ENCODE measurements around the gene VIT.
"Not testable (repeated sequence)": the region's sequence is repeated elsewhere in the genome, so short reads cannot be mapped to it uniquely, and the experiment has no call there.

Gene VIT

GRCh38 chr2:36677996-36678605 lies 18.4 kb upstream of the VIT start:
- Histone ChIP-seq H3K36me3 (ENCODE audit: control insufficient read depth in 2 of 2, insufficient read depth in 2 of 2, low read length in 2 of 2) (no peaks in the 10 kb centered on the region), H3K4me3 (ENCODE audit: low read length in 2 of 2) (no peak overlapping the region), H3K27ac (ENCODE audit: low read depth in 2 of 2, low read length in 2 of 2) (no peak overlapping the region), H3K9ac (ENCODE audit: low read depth in 1 of 2, low read length in 2 of 2) (no peak overlapping the region), H3K4me1 (ENCODE audit: control insufficient read depth in 2 of 2, insufficient read depth in 2 of 2, low read length in 2 of 2) (peaks cover 0 to 4% of the 10 kb centered on the region in 2 donors), H3K27me3 (ENCODE audit: control insufficient read depth in 2 of 2, insufficient read depth in 2 of 2, low read length in 2 of 2) (no peaks in the 10 kb centered on the region), H3K9me3 (ENCODE audit: control insufficient read depth in 2 of 2, low read length in 2 of 2) (no peaks in the 10 kb centered on the region)

- Histone ChIP-seq H3K9me3 (ENCODE audit: control insufficient read depth in 2 of 2, low read length in 2 of 2) (no peaks in the 10 kb centered on the region), H3K36me3 (ENCODE audit: control insufficient read depth in 2 of 2, insufficient read depth in 2 of 2, low read length in 2 of 2) (no peaks in the 10 kb centered on the region), H3K9ac (ENCODE audit: low read depth in 1 of 2, low read length in 2 of 2) (no peak overlapping the region), H3K4me3 (ENCODE audit: low read length in 2 of 2) (no peak overlapping the region), H3K27ac (ENCODE audit: low read depth in 2 of 2, low read length in 2 of 2) (no peak overlapping the region), H3K4me1 (ENCODE audit: control insufficient read depth in 2 of 2, insufficient read depth in 2 of 2, low read length in 2 of 2) (peaks cover 0 to 4% of the 10 kb centered on the region in 2 donors), H3K27me3 (ENCODE audit: control insufficient read depth in 2 of 2, insufficient read depth in 2 of 2, low read length in 2 of 2) (no peaks in the 10 kb centered on the region)
Measured at GRCh38 chr2:36678856-36679255, 17.7 kb upstream of the VIT start.

- no peak overlapping the region for H3K27ac ChIP-seq (ENCODE audit: low read depth in 2 of 2, low read length in 2 of 2)
- no peaks in the 10 kb centered on the region for H3K36me3 ChIP-seq (ENCODE audit: control insufficient read depth in 2 of 2, insufficient read depth in 2 of 2, low read length in 2 of 2)
- H3K4me3 ChIP-seq (ENCODE audit: low read length in 2 of 2), result no peak overlapping the region
- no peak overlapping the region for H3K9ac ChIP-seq (ENCODE audit: low read depth in 1 of 2, low read length in 2 of 2)
- H3K4me1 ChIP-seq (ENCODE audit: control insufficient read depth in 2 of 2, insufficient read depth in 2 of 2, low read length in 2 of 2), result peaks cover 0 to 4% of the 10 kb centered on the region in 2 donors
- no peaks in the 10 kb centered on the region for H3K9me3 ChIP-seq (ENCODE audit: control insufficient read depth in 2 of 2, low read length in 2 of 2)
- H3K27me3 ChIP-seq (ENCODE audit: control insufficient read depth in 2 of 2, insufficient read depth in 2 of 2, low read length in 2 of 2), result no peaks in the 10 kb centered on the region
Measured at GRCh38 chr2:36680012-36680411, 16.5 kb upstream of the VIT start.

GRCh38 chr2:36682562-36682961 lies 13.9 kb upstream of the VIT start:
- Histone ChIP-seq H3K4me1 (ENCODE audit: control insufficient read depth in 2 of 2, insufficient read depth in 2 of 2, low read length in 2 of 2) (no peaks in the 10 kb centered on the region), H3K36me3 (ENCODE audit: control insufficient read depth in 2 of 2, insufficient read depth in 2 of 2, low read length in 2 of 2) (no peaks in the 10 kb centered on the region), H3K27me3 (ENCODE audit: control insufficient read depth in 2 of 2, insufficient read depth in 2 of 2, low read length in 2 of 2) (no peaks in the 10 kb centered on the region)

GRCh38 chr2:36683002-36683401 lies 13.5 kb upstream of the VIT start:
- Histone ChIP-seq H3K4me3 (ENCODE audit: low read length in 2 of 2) (no peak overlapping the region), H3K36me3 (ENCODE audit: control insufficient read depth in 2 of 2, insufficient read depth in 2 of 2, low read length in 2 of 2) (no peaks in the 10 kb centered on the region), H3K9ac (ENCODE audit: low read depth in 1 of 2, low read length in 2 of 2) (no peak overlapping the region), H3K9me3 (ENCODE audit: control insufficient read depth in 2 of 2, low read length in 2 of 2) (no peaks in the 10 kb centered on the region), H3K27ac (ENCODE audit: low read depth in 2 of 2, low read length in 2 of 2) (no peak overlapping the region), H3K27me3 (ENCODE audit: control insufficient read depth in 2 of 2, insufficient read depth in 2 of 2, low read length in 2 of 2) (no peaks in the 10 kb centered on the region), H3K4me1 (ENCODE audit: control insufficient read depth in 2 of 2, insufficient read depth in 2 of 2, low read length in 2 of 2) (no peaks in the 10 kb centered on the region)

More at GRCh38 chr2:36682562-36682961, 13.9 kb upstream of the VIT start:
- no peak overlapping the region for H3K4me3 ChIP-seq (ENCODE audit: low read length in 2 of 2)
- H3K9me3 ChIP-seq (ENCODE audit: control insufficient read depth in 2 of 2, low read length in 2 of 2), result no peaks in the 10 kb centered on the region
- H3K27ac ChIP-seq (ENCODE audit: low read depth in 2 of 2, low read length in 2 of 2), result no peak overlapping the region
- no peak overlapping the region for H3K9ac ChIP-seq (ENCODE audit: low read depth in 1 of 2, low read length in 2 of 2)

GRCh38 chr2:36688291-36688690 lies 8.2 kb upstream of the VIT start:
- H3K27ac ChIP-seq (ENCODE audit: low read depth in 2 of 2, low read length in 2 of 2); H3K9me3 ChIP-seq (ENCODE audit: control insufficient read depth in 2 of 2, low read length in 2 of 2); H3K27me3 ChIP-seq (ENCODE audit: control insufficient read depth in 2 of 2, insufficient read depth in 2 of 2, low read length in 2 of 2); H3K4me3 ChIP-seq (ENCODE audit: low read length in 2 of 2); H3K4me1 ChIP-seq (ENCODE audit: control insufficient read depth in 2 of 2, insufficient read depth in 2 of 2, low read length in 2 of 2); H3K9ac ChIP-seq (ENCODE audit: low read depth in 1 of 2, low read length in 2 of 2); H3K36me3 ChIP-seq (ENCODE audit: control insufficient read depth in 2 of 2, insufficient read depth in 2 of 2, low read length in 2 of 2): not testable (repeated sequence)

- H3K9me3 ChIP-seq (ENCODE audit: control insufficient read depth in 2 of 2, low read length in 2 of 2); H3K4me3 ChIP-seq (ENCODE audit: low read length in 2 of 2); H3K4me1 ChIP-seq (ENCODE audit: control insufficient read depth in 2 of 2, insufficient read depth in 2 of 2, low read length in 2 of 2); H3K27ac ChIP-seq (ENCODE audit: low read depth in 2 of 2, low read length in 2 of 2); H3K27me3 ChIP-seq (ENCODE audit: control insufficient read depth in 2 of 2, insufficient read depth in 2 of 2, low read length in 2 of 2); H3K9ac ChIP-seq (ENCODE audit: low read depth in 1 of 2, low read length in 2 of 2); H3K36me3 ChIP-seq (ENCODE audit: control insufficient read depth in 2 of 2, insufficient read depth in 2 of 2, low read length in 2 of 2): not testable (repeated sequence)
Measured at GRCh38 chr2:36689013-36689412, 7.5 kb upstream of the VIT start.

GRCh38 chr2:36692121-36692520 lies 4.4 kb upstream of the VIT start:
- Histone ChIP-seq H3K9me3 (ENCODE audit: control insufficient read depth in 2 of 2, low read length in 2 of 2) (no peaks in the 10 kb centered on the region), H3K4me1 (ENCODE audit: control insufficient read depth in 2 of 2, insufficient read depth in 2 of 2, low read length in 2 of 2) (no peaks in the 10 kb centered on the region), H3K4me3 (ENCODE audit: low read length in 2 of 2) (no peak overlapping the region), H3K27ac (ENCODE audit: low read depth in 2 of 2, low read length in 2 of 2) (no peak overlapping the region), H3K9ac (ENCODE audit: low read depth in 1 of 2, low read length in 2 of 2) (no peak overlapping the region), H3K27me3 (ENCODE audit: control insufficient read depth in 2 of 2, insufficient read depth in 2 of 2, low read length in 2 of 2) (no peaks in the 10 kb centered on the region), H3K36me3 (ENCODE audit: control insufficient read depth in 2 of 2, insufficient read depth in 2 of 2, low read length in 2 of 2) (no peaks in the 10 kb centered on the region)

GRCh38 chr2:36693825-36694224 lies 2.7 kb upstream of the VIT start:
- H3K27ac ChIP-seq (ENCODE audit: low read depth in 2 of 2, low read length in 2 of 2), result no peak overlapping the region

GRCh38 chr2:36695746-36696415 lies 626 bp upstream of the VIT start:
- Histone ChIP-seq H3K4me1 (ENCODE audit: control insufficient read depth in 2 of 2, insufficient read depth in 2 of 2, low read length in 2 of 2) (no peaks in the 10 kb centered on the region), H3K36me3 (ENCODE audit: control insufficient read depth in 2 of 2, insufficient read depth in 2 of 2, low read length in 2 of 2) (no peaks in the 10 kb centered on the region), H3K9ac (ENCODE audit: low read depth in 1 of 2, low read length in 2 of 2) (no peak overlapping the region), H3K9me3 (ENCODE audit: control insufficient read depth in 2 of 2, low read length in 2 of 2) (no peaks in the 10 kb centered on the region), H3K4me3 (ENCODE audit: low read length in 2 of 2) (no peak overlapping the region), H3K27me3 (ENCODE audit: control insufficient read depth in 2 of 2, insufficient read depth in 2 of 2, low read length in 2 of 2) (no peaks in the 10 kb centered on the region), H3K27ac (ENCODE audit: low read depth in 2 of 2, low read length in 2 of 2) (no peak overlapping the region)

More at GRCh38 chr2:36693825-36694224, 2.7 kb upstream of the VIT start:
- no peak overlapping the region for H3K4me3 ChIP-seq (ENCODE audit: low read length in 2 of 2)
- H3K4me1 ChIP-seq (ENCODE audit: control insufficient read depth in 2 of 2, insufficient read depth in 2 of 2, low read length in 2 of 2), result no peaks in the 10 kb centered on the region
- no peaks in the 10 kb centered on the region for H3K9me3 ChIP-seq (ENCODE audit: control insufficient read depth in 2 of 2, low read length in 2 of 2)
- no peaks in the 10 kb centered on the region for H3K36me3 ChIP-seq (ENCODE audit: control insufficient read depth in 2 of 2, insufficient read depth in 2 of 2, low read length in 2 of 2)
- H3K9ac ChIP-seq (ENCODE audit: low read depth in 1 of 2, low read length in 2 of 2), result no peak overlapping the region
- H3K27me3 ChIP-seq (ENCODE audit: control insufficient read depth in 2 of 2, insufficient read depth in 2 of 2, low read length in 2 of 2), result no peaks in the 10 kb centered on the region
